ENCODE results near the gene U2AF2.

U2AF2 gene

DNA sequence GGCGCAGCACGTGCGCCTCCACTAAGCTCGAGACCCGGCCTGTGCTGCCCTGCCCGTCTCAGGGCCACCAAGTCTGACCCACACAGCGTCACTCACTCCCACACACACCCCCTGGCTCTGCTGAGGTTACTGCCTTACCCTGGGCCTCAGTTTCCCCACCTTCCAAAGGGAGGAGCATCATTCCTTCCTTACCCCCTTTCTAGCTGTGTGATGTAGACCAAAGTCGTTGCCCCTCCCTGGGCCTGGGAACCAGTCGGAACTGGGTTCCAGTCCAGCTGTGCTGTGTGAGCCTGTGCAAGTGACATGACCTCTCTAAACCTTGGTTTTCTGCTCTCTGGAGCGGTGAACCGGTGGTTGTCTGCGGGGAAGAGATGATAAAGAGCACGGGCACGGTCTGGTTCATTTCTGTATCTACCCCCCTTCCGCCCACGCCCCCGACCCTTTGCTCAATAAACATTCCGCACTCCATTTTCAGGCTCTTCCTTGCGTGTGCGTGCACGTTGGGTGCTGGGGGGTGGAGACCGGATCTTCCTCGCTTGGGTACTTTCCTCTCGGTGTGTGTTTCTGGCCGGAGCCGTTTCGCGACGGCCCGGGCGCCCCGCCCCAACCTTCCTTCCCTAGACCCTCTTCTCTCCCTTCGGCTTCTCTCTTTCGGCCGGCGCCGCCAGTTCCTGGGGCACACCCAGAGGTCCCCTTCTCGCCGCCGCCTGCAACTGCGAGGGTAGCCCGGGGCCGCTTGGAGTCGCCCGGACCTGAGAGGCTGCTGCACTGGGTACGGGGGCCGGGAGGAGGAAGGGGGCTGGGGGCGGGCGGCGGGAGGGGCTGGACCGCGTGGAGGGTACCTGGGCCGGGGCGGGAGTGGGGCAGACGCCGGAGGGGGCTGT lies 11.6 kb upstream of the U2AF2 start, which contains the start of gene ZNF581:
Gene ZNF581, plus strand, starts transcription at position 647 of the 884 bp plus-strand sequence. CDS start 923 bp downstream, outside the sequence.
- DNase-seq (ENCODE audit: low read depth in 2 of 2) = peak; percentile 78 to 79

DNA sequence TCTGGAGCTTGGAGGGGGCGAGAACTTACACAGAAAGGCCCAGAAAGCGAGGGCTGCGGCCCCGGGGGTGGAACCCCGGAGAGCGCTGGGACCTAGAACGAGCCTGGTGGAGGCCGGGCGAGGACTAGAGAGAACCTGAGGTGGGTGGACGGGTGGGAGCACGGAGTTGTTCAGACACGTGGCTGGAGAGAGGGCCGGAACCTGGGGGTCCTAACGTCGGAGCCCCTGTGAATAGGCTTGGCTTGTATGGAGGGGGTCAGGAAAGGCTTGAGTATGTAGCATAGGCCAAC lies 11.0 kb upstream of the U2AF2 start:
- no peak for DNase-seq (ENCODE audit: low read depth in 2 of 2)

DNA sequence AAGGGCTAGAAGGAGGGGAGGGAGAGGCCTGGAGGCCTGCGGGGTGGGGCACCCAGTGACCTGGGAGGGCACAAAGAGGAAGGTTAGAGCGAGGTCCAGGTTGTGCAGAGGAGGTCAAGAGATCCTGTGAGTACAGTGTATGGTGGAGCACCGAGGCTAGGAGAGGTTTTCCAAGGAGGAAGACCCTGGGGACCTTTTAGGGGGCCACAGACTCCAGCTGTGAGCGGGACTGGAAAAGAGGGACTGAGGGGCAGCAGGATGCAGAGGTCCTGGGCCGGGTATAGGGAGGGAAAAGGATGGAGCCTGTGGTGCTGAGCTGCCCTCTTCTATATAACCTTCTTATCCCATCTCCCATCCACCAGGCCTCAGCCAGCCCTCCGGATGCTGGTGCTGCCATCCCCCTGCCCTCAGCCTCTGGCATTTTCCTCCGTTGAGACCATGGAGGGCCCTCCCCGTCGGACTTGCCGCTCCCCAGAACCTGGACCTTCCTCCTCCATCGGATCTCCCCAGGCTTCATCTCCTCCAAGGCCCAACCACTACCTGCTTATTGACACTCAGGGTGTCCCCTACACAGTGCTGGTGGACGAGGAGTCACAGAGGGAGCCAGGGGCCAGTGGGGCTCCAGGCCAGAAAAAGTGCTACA lies 10.5 kb upstream of the U2AF2 start:
- DNase-seq (ENCODE audit: low read depth in 2 of 2) = no peak

DNA sequence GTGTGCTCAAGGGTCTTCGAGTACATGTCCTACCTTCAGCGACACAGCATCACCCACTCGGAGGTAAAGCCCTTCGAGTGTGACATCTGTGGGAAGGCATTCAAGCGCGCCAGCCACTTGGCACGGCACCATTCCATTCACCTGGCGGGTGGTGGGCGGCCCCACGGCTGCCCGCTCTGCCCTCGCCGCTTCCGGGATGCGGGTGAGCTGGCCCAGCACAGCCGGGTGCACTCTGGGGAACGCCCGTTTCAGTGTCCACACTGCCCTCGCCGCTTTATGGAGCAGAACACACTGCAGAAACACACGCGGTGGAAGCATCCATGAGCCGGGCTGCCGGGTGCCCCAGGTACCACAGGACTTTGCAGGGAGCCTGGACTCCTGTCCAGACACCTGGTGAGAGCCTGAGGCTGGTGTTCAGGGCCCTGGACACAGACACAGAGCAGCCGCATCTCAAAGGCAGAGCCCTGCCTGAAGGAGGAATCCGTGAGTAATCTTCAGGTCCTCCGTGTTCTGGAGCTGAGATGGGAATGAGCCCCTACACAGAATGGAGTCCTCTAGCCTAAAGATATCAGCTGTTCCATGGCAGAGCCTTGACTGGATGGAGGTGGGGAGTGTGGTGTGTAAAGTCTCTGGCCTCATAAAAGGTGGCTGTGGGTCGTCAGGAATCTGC lies 9.9 kb upstream of the U2AF2 start:
- no peak for DNase-seq (ENCODE audit: low read depth in 2 of 2)

DNA sequence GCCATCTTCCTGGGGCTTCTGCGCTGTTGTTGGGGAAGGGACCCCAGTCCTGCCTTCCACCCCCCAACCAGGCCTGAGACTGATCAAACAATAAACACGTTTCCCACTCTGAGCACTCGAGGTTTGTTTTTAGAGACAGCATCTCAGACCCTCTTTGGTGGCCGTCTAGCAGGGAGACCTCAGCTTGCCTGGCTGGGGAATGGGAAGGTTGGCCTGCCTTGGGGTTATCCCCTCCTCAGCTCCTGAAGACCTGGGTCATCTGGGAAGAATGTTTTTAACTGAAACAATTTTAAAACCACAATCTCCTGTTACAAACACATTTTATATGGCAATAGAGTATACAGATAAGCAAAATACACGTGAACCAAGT lies 9.3 kb upstream of the U2AF2 start:
- no peak for DNase-seq (ENCODE audit: low read depth in 2 of 2)

DNA sequence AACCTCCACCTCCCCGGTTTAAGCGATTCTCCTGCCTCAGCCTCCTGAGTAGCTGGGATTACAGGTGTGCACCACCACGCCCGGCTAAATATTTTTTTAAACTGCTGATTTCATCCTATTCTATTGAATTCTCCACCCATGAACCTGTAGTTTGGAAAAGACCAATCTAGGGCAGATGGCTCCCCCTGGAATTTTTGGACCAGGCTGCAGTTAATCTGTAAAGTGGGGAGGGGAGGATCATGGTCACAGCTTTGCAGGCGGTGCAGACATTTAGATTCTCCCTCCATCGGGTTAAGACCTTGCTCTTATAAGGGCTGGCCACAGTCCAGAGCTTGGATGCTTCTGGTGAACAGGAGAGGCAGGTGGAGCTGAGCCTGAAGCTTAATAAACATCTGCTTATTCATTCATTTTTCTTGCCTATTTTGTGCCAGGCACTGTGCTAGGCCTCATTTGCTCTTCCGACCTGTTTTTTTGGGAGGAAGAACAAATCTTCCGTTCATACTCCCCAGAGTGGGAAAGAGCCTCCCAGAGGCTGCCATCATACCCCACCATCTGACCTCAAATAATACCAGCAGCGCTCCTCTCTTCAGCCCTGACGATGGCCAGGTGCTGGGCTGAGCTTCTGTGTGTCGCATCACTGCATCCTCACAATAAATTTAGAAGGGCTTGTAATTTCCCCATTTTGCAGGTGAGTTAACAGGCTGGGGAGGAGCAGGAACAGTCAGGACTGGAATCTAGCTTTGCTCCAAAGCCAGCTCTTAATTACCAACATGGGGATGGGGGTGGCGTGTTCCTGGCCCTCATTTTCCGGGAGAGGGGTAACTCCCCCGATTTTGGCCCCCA lies 7.7 kb upstream of the U2AF2 start:
- no peak for DNase-seq (ENCODE audit: low read depth in 2 of 2)

DNA sequence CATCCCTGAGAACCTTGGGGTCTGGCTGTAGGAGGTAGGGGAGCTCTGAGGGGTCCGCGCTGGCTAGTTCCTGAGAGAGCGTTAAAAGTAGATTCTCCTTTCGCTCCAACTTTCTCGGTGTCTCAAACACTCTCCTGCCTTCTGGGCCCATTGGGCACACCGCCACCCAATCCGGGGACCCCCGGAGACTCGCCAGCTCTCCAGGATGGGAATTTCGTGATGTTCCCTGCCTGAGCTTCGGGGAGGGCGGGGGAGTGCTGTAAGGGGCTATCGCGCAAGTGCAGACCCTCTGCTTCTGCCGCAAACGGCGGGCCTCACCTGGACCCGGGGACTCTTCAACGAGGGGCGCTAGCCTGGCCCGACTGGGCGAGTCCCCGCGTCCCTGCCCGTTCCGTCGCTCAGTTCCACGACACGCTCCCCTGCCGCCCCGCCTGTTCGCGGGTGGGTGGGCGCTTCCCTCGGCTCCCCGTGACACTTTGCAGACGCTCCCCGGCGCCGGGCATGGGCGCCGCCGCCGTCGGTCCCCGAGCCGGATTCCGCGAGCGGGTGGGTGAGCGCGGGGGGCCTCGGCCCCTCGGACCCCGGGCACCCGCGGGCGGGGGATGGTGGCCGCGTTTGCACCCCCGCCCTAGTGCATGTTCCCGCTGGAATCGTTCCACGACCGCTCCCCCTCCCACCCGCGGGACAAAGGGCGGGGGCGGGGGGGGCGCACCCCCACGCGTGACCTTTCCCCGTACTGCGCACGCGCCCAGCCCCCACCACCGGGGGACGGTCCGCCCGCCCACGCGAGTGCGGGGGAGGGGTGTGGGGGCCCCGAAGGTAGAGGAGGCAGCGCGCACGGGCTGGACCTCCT lies 6.9 kb upstream of the U2AF2 start, which contains the start of gene CCDC106:
Gene CCDC106, plus strand, starts transcription at position 481 of the 853 bp plus-strand sequence. CDS start 835 bp downstream, outside the sequence.
- no peak for DNase-seq (ENCODE audit: low read depth in 2 of 2)

DNA sequence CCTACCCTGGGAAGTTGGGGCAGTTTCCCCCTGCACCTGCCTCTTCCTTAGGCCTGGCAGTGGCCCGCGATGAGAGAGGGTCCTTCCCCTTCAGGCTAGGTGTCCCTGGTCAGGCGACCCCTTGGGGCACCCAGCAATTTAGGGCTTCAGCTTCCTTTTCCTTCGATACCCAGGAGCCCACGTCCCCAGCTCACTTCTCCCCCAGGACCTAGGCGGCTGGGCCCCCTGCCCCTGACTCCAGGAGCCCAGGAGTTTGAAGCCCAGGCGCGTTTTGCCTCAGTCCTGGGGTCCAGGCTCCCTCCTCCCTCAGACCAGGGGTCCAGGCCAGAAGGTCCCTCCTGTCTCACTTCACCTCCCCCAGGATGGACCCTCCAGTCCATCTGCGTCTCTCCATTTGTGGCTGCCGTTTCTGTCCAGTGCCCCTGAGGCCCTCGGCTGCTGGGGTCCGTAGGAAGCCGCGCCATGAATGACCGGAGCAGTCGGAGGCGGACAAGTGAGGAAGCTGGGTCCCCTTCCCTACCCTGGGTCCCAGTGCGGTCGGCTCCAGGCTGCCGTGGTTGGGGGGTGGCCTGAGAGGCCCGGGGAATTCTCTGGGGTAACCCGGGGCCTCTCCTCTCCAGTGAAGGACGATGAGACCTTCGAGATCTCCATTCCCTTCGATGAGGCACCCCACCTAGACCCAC lies 6.1 kb upstream of the U2AF2 start:
- no peak for DNase-seq (ENCODE audit: low read depth in 2 of 2)

DNA sequence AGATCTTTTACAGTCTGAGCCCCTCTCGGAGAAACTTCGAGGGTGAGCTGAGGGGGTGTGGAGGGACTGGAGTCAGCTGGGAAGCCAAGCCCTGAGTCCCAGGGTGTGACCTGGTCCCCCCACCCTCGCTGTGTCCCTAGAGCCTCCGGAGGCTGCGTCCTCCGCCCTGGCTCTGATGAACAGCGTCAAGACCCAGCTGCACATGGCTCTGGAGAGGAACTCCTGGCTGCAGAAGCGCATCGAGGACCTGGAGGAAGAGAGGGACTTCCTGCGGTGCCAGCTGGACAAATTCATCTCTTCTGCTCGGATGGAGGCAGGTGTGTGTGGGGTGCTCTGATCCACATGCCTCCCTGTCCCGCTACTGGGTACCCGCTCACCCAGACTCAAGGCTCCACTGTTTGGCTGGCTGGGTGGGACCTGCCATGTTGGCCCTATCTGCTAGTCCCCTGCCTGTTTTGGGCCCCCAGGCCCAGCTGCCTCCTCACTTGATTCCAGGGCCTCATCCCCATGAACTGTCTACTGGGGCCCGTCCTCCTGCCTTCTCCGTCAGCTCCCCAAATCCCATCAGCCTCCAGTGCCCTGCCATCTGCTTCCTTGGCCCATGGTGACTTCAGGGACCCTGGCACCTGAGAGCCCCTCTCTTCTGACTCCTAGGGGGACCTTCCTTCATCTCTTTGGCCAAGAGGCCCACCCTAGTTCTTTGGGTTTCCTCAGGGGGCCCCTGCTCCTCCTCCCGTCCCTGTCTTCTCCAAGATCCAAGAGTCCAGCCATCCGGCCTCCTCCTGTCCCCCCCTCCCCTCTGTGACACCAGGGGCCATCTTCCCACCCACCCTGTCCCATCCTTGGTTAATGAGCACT lies 5.3 kb upstream of the U2AF2 start:
- DNase-seq (ENCODE audit: low read depth in 2 of 2) = no peak

DNA sequence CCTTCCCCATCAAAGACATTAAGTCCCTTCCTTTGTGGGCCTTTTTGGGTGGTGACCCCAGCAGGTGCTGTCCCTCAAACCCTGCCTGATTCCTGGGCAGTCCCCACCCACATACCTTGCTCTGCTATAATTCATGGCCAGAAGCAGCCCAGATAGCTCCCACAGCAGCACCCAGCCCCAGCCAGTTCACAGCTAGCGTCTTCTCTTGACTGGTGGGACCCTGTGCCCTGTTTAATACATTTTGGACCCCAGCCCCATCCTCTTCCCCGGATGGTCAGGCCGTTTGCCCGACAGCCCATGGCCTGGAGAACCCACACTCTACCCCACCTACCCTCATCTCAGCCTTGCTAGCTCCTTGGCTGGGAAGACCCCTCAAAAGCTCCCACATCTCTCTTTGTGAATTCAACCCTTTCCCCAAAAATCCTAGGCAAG lies 4.7 kb upstream of the U2AF2 start:
- no peak for DNase-seq (ENCODE audit: low read depth in 2 of 2)

DNA sequence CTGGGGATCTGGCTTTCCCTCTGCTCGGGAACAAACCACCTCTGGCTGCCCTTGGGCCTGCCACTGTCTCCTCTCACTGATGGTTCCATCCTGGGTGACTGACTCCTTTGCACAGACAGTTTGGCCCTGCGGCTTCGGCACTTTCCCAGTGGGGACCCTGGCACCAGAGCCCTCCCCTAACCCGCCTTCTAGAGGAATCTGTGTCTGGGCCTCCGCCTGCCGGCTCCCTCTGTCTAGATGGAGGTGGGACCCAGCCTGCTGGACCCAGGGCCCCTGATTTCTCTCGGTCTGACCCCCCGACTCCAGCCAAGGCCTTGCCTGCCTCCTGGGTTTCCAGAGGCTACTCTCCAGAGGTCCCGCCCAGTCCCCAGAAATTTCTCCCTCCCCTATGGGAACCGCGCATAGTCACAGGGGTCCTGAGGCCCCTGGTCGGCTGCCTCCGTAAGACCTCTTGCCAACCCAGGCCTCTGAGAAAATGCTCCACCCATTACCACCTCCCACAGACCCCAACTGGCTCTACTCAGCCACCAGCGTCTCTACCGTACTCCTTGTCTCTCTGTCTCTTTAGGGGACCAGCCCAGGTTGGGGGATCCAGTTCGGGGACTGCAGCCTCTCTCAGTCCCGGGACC lies 4.1 kb upstream of the U2AF2 start:
- DNase-seq (ENCODE audit: low read depth in 2 of 2) = no peak

DNA sequence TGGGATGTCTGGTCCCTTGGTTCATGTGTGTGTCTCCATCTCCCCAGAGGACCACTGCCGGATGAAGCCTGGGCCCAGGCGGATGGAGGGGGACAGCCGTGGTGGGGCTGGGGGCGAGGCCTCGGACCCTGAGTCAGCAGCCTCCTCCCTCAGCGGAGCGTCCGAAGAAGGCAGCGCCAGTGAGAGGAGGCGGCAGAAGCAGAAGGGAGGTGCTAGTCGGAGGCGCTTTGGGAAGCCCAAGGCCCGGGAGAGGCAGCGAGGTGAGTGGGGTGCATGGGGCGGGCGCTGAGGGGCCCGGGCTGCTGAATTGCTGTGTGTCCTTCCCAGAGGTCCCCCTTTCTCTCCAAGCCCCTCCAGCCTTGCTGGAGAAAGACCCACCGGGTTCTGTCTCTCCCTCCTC lies 3.6 kb upstream of the U2AF2 start:
- DNase-seq (ENCODE audit: low read depth in 2 of 2) = no peak

DNA sequence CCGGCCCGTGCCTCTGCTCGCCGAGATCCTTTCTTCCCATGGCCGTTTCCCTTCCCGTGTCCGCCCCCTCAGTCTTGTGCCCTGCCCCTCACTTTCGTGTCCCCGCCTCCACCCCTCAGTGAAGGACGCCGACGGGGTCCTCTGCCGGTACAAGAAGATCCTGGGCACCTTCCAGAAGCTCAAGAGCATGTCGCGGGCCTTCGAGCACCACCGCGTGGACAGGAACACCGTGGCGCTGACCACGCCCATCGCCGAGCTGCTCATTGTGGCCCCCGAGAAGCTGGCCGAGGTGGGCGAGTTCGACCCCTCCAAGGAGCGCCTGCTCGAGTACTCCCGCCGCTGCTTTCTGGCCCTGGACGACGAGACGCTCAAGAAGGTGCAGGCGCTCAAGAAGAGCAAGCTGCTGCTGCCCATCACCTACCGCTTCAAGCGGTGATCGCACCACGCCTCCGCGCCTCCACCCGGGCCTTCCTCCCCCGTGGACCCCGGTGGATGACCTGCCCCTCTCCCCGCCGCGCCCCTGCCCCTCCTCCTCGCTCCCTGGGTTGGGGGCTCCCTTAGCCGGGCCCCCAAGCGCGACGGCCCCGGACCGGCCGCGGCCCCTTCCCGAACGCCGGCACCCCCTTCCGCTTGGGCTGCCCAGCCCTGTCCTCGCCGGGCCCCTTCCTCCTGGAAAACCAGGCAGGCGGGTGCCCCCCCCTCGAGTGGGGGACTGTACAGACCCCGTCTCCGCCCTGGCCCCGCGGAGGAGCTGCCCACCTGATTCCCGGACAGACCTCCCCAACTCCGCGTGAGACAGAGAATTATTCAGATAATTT lies 2.3 kb upstream of the U2AF2 start:
- no peak for DNase-seq (ENCODE audit: low read depth in 2 of 2)

DNA sequence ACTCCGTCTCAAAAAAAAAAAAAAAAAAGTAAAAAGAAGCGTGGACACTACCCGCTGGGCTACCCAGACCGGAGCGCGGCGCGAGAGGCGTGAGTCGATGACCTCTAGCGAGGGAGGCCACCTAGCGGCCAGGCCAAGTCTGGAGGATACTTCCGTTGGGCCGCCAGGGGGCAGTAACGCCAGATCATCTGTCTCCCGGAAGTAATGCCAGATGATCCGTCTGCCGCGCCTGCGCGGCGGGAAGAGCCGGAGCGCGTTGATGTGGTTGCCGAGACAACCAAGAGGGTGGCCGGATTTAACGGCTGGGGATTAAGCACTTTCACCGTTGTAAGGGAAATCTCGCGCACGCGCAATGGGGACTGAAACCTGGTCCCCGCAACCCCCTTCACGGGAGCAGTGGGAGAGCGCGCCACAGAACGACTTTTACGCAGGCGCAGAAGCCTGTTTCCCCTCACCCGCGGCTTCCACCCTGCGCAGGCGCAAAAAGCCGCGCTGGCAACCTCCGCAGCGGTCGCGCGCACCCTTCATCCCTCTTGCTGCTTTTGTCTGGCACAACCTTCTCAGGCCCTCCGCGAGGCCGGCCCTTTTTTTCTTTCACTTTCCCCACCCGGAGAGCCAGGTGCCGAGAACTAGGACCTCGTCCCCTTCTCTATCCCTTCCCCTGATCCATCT lies 1.0 kb upstream of the U2AF2 start:
- DNase-seq (ENCODE audit: low read depth in 2 of 2) = peak; percentile 94

DNA sequence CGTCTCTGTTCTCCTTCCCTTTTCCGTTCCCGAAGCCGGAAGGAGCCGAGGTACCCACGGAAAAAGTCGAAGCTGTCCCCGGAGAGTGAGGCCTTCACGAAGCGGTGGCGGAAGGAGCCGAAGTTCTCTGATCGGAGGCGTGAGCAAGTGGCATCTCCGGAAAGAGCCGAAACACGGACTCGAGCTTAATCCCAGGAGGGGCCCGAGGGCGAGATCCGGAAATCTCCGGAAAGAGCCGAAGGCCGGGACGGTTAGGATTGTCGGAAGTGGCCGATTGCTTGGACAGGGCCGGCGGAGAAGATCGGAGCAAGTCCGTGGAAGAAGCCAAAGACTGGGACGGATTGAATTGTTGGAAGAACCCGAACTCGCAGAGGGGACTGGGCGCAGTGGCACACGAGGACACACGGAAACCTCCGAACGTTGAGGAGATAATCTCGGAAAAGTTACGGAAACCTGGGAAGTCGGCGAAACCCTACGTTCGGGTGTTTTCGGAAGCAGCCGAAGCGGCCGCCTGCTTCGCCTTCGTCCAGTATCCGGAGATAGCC lies 440 bp upstream of the U2AF2 start:
- DNase-seq (ENCODE audit: low read depth in 2 of 2) = peak; percentile 99

DNA sequence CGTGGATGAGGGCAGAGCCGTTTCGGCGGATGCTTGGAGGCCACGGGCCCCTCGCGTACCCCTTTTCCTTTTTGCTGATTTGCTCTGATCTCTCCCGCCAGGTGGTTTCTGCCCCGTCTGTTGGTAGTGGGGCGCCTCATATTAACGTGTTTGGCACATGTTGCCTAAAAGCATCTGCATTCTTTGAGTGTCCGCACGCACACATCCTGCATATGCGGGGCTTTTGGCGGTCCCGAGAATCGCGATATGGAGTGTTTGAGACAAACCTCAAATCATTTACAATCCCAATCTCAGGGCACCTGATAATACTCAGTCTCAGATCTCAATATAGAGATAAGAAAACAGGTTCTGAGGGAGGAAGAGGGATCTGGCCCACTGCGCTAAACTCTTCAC lies 809 bp downstream of the U2AF2 start:
- DNase-seq (ENCODE audit: low read depth in 2 of 2) = no peak

DNA sequence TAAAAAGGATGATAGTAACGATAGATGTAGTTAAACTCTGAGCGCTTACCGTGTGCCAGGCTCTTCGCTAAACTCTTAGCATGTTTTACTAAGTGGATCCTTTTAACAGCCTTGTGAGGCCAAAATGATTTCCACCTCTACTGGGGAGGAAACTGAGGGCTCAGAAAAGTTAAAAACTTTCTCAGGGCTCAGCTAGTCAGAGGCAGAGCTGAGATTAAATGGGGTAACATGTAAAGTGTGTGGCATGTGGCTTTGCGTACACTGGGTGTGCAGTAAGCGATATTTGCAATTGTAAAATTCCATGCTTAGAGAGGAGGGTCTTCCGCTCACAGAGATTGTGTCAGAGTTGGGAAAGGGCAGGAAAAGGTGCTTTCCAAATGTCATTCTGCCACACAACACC lies 1.7 kb downstream of the U2AF2 start:
- no peak for DNase-seq (ENCODE audit: low read depth in 2 of 2)
